GM12878 (cell line): ENCODE measurements around the gene FRMD3.

Experiments used
- ATF3 ChIP-seq: IDR thresholded peaks from 2 replicates; pipeline ENCODE4 v1.6.1; 2011; ENCODE audit warnings: low read depth, mild to moderate bottlenecking, low read length, moderate library complexity, borderline replicate concordance; ENCODE audit errors: extremely low read depth
- BCL11A ChIP-seq: IDR thresholded peaks from 2 replicates; pipeline ENCODE4 v1.6.1; 2011; ENCODE audit warnings: low read depth, low read length
- BMI1 ChIP-seq: fragments of 450-650 bp; IDR thresholded peaks from 2 replicates; pipeline ENCODE4 v1.6.1; 2016; ENCODE audit warnings: mild to moderate bottlenecking, moderate library complexity, borderline replicate concordance
- CEBPB ChIP-seq, 2 experiments: fragments of 150-350 bp in 1 of 2; IDR thresholded peaks; 2 replicates each; pipeline ENCODE4 v1.6.1; 2012 to 2014; ENCODE audit warnings: low read depth in 2 of 2, low read length in 2 of 2, borderline replicate concordance in 1 of 2, inconsistent platforms in 1 of 2
- CHD2 ChIP-seq: IDR thresholded peaks from 2 replicates; pipeline ENCODE4 v1.6.1; 2011; ENCODE audit warnings: low read depth, low read length, improper control_type of control experiment, borderline replicate concordance
- CTCF ChIP-seq, 3 experiments: IDR thresholded peaks in 2 of 3; conservative IDR thresholded peaks in 1 of 3; 2 replicates each; pipeline ENCODE4 v1.5.1; 2011; ENCODE audit warnings: low read depth in 3 of 3, low read length in 3 of 3, mild to moderate bottlenecking in 3 of 3, control low read depth in 2 of 3, moderate library complexity in 2 of 3, inconsistent platforms in 1 of 3, mixed read lengths in 1 of 3; ENCODE audit not compliant: control insufficient read depth in 2 of 3, insufficient read depth in 1 of 3; ENCODE audit errors: extremely low read depth in 1 of 3
- IRF5 ChIP-seq: fragments of 450-650 bp; IDR thresholded peaks from 2 replicates; pipeline ENCODE4 v1.6.1; 2017; ENCODE audit warnings: borderline replicate concordance
- NRF1 ChIP-seq: conservative IDR thresholded peaks from 2 replicates; pipeline ENCODE4 v1.6.1; 2011; ENCODE audit warnings: mild to moderate bottlenecking, low read depth, low read length, improper control_type of control experiment
- RUNX3 ChIP-seq: IDR thresholded peaks from 2 replicates; pipeline ENCODE4 v1.6.1; 2012; ENCODE audit warnings: low read length, inconsistent platforms
- SRF ChIP-seq, 2 experiments: IDR thresholded peaks; 2 replicates each; pipeline ENCODE4 v1.6.1; 2011; ENCODE audit warnings: low read depth in 2 of 2, low read length in 2 of 2, mild to moderate bottlenecking in 1 of 2, moderate library complexity in 1 of 2
- TAF1 ChIP-seq: IDR thresholded peaks from 2 replicates; pipeline ENCODE4 v1.6.1; 2011; ENCODE audit warnings: mild to moderate bottlenecking, low read depth, low read length, borderline replicate concordance

- no peak for TF ChIP-seq TAF1
- no peak for TF ChIP-seq CTCF (IDR thresholded peaks at IDR 0.05 in 2 of 3, conservative IDR thresholded peaks at IDR 0.05 in 1 of 3; ENCODE audit: control insufficient read depth in 2 of 3, extremely low read depth in 1 of 3, insufficient read depth in 1 of 3, low read depth in 3 of 3, low read length in 3 of 3)
- TF ChIP-seq IRF5, result no peak
- no peak for TF ChIP-seq CEBPB (IDR thresholded peaks at IDR 0.05; ENCODE audit: borderline replicate concordance in 1 of 2, low read depth in 2 of 2, low read length in 2 of 2)
- TF ChIP-seq CHD2, result no peak
- TF ChIP-seq ATF3, result no peak
- TF ChIP-seq NRF1, result no peak
- no peak for TF ChIP-seq BCL11A
- TF ChIP-seq BMI1, result no peak
- no peak for TF ChIP-seq SRF (IDR thresholded peaks at IDR 0.05; ENCODE audit: low read depth in 2 of 2, low read length in 2 of 2)
- no peak for TF ChIP-seq RUNX3
Observed at GRCh38 chr9:83535736-83536135, 2.5 kb downstream of the FRMD3 start.
